ENCODE data around the gene PDLIM1.

- TF ChIP-seq, protein P1, sequence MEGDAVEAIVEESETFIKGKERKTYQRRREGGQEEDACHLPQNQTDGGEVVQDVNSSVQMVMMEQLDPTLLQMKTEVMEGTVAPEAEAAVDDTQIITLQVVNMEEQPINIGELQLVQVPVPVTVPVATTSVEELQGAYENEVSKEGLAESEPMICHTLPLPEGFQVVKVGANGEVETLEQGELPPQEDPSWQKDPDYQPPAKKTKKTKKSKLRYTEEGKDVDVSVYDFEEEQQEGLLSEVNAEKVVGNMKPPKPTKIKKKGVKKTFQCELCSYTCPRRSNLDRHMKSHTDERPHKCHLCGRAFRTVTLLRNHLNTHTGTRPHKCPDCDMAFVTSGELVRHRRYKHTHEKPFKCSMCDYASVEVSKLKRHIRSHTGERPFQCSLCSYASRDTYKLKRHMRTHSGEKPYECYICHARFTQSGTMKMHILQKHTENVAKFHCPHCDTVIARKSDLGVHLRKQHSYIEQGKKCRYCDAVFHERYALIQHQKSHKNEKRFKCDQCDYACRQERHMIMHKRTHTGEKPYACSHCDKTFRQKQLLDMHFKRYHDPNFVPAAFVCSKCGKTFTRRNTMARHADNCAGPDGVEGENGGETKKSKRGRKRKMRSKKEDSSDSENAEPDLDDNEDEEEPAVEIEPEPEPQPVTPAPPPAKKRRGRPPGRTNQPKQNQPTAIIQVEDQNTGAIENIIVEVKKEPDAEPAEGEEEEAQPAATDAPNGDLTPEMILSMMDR (conservative IDR thresholded peaks at IDR 0.05) = no peak
- no peak for TF ChIP-seq EZH2 (IDR thresholded peaks at IDR 0.05; ENCODE audit: low read depth)
These were observed 14.2 kb upstream of the PDLIM1 start for GRCh38 chr10:95304976-95305375.
